Gastroesophageal sphincter (tissue), 3 donors: ENCODE measurements around the gene SSU72.

ENCODE experiments used
- CTCF ChIP-seq, 4 experiments: fragments of 200-600 bp in 2 of 4; fragments of 450-650 bp in 2 of 4; sonication (generic) in 1 of 4; IDR thresholded peaks; one replicate each; pipeline ENCODE4 v1.5.1; 2017 to 2019; ENCODE audit warnings: antibody characterized with exemption in 4 of 4, mild to moderate bottlenecking in 2 of 4, moderate library complexity in 2 of 4
- POLR2AphosphoS5 ChIP-seq: sonication (generic); formaldehyde crosslinking; IDR thresholded peaks from one replicate; pipeline ENCODE4 v1.6.1; 2017; ENCODE audit warnings: antibody characterized with exemption

- TF ChIP-seq POLR2AphosphoS5 (no peak), CTCF (IDR thresholded peaks at IDR 0.05) (no peak)
Observed at GRCh38 chr1:1610796-1611195, 36.1 kb upstream of the SSU72 start.
